Liver (tissue), 9 donors: ENCODE results near the gene KLK15. TPM values are rescaled to one million over a fixed set of nuclear protein-coding genes. Genes with fewer than 3 reads are reported as not detected.

Experiments used
- DNase-seq: peaks from one replicate; pipeline ENCODE4 v3.0.0-alpha.2; 2017; ENCODE audit warnings: low spot score
- H3K27ac ChIP-seq, 2 donors: one replicate each; pipeline ENCODE4 v1.7.0; 2013; ENCODE audit warnings: inconsistent platforms in 2 of 2, low read length in 2 of 2, control low read depth in 1 of 2, low read depth in 1 of 2, mild to moderate bottlenecking in 1 of 2
- H3K27me3 ChIP-seq, 4 donors: one replicate each; pipeline versions ENCODE4 v1.6.1 to v1.7.0; 2013; ENCODE audit warnings: low read length in 3 of 4, inconsistent platforms in 1 of 4, mild to moderate bottlenecking in 1 of 4, moderate library complexity in 1 of 4; ENCODE audit not compliant: control insufficient read depth in 4 of 4, insufficient read depth in 4 of 4
- H3K36me3 ChIP-seq, 4 donors: one replicate each; pipeline versions ENCODE4 v1.6.1 to v1.7.0; 2013; ENCODE audit warnings: low read length in 3 of 4, mild to moderate bottlenecking in 3 of 4, low read depth in 1 of 4, moderate library complexity in 1 of 4; ENCODE audit not compliant: control insufficient read depth in 4 of 4, insufficient read depth in 3 of 4
- H3K4me1 ChIP-seq, 4 donors: one replicate each; pipeline versions ENCODE4 v1.6.1 to v1.7.0; 2013; ENCODE audit warnings: low read length in 3 of 4, mild to moderate bottlenecking in 3 of 4, moderate library complexity in 1 of 4; ENCODE audit not compliant: control insufficient read depth in 4 of 4, insufficient read depth in 4 of 4
- H3K4me3 ChIP-seq, 3 donors: one replicate each; pipeline versions ENCODE4 v1.6.1 to v1.7.0; 2013; ENCODE audit warnings: low read length in 3 of 3, control low read depth in 1 of 3, low read depth in 1 of 3, mild to moderate bottlenecking in 1 of 3
- H3K9ac ChIP-seq, 2 donors: one replicate each; pipeline ENCODE4 v1.7.0; 2013; ENCODE audit warnings: low read length in 2 of 2, mild to moderate bottlenecking in 2 of 2, moderate library complexity in 2 of 2, control low read depth in 1 of 2, low read depth in 1 of 2
- H3K9me3 ChIP-seq, 4 donors: one replicate each; pipeline versions ENCODE4 v1.6.1 to v1.7.0; 2013; ENCODE audit warnings: low read length in 3 of 4; ENCODE audit not compliant: control insufficient read depth in 4 of 4
- EGR1 ChIP-seq, 2 donors: IDR thresholded peaks; 2 replicates each; pipeline ENCODE4 v1.6.1; 2016 to 2018; ENCODE audit warnings: antibody characterized with exemption in 2 of 2, low read depth in 2 of 2
- FOXA1 ChIP-seq: IDR thresholded peaks from 2 replicates; pipeline ENCODE4 v1.6.1; 2016; ENCODE audit warnings: antibody characterized with exemption
- FOXA2 ChIP-seq: IDR thresholded peaks from 2 replicates; pipeline ENCODE4 v1.6.1; 2016; ENCODE audit warnings: antibody characterized with exemption
- GABPA ChIP-seq, 2 donors: IDR thresholded peaks in 1 of 2; conservative IDR thresholded peaks in 1 of 2; 2 replicates each; pipeline ENCODE4 v1.6.1; 2016; ENCODE audit warnings: antibody characterized with exemption in 2 of 2, mild to moderate bottlenecking in 1 of 2, moderate library complexity in 1 of 2
- HNF4A ChIP-seq, 2 donors: conservative IDR thresholded peaks; 2 replicates each; pipeline ENCODE4 v1.6.1; 2016; ENCODE audit warnings: antibody characterized with exemption in 2 of 2, mild to moderate bottlenecking in 2 of 2
- HNF4G ChIP-seq: IDR thresholded peaks from 2 replicates; pipeline ENCODE4 v1.6.1; 2016; ENCODE audit warnings: antibody characterized with exemption
- JUND ChIP-seq, 2 donors: IDR thresholded peaks; 2 replicates each; pipeline ENCODE4 v1.6.1; 2016; ENCODE audit warnings: antibody characterized with exemption in 2 of 2
- NR2F2 ChIP-seq: IDR thresholded peaks from 2 replicates; pipeline ENCODE4 v1.6.1; 2016; ENCODE audit warnings: antibody characterized with exemption
- RAD21 ChIP-seq, 2 donors: IDR thresholded peaks; 2 replicates each; pipeline ENCODE4 v1.6.1; 2016; ENCODE audit warnings: antibody characterized with exemption in 2 of 2, mild to moderate bottlenecking in 2 of 2
- RXRA ChIP-seq, 2 donors: IDR thresholded peaks; 2 replicates each; pipeline ENCODE4 v1.6.1; 2017 to 2018; ENCODE audit warnings: antibody characterized with exemption in 2 of 2, mild to moderate bottlenecking in 1 of 2
- SP1 ChIP-seq: IDR thresholded peaks from 2 replicates; pipeline ENCODE4 v1.6.1; 2018; ENCODE audit warnings: antibody characterized with exemption, mild to moderate bottlenecking
- TAF1 ChIP-seq: conservative IDR thresholded peaks from 2 replicates; pipeline ENCODE4 v1.6.1; 2016; ENCODE audit warnings: antibody characterized with exemption, mild to moderate bottlenecking
- YY1 ChIP-seq: IDR thresholded peaks from 2 replicates; pipeline ENCODE4 v1.6.1; 2016; ENCODE audit warnings: antibody characterized with exemption, mild to moderate bottlenecking
- WGBS: extraction: QIAGEN DNeasy Blood & Tissue Kit; methylation state at CpG from one replicate; pipeline ENCODE4 v1.1.7; 2013; 5-methylcytosine and 5-hydroxymethylcytosine counted together
- polyA plus RNA-seq, 2 donors: library from polyadenylated mRNA; stranded (reverse) in 1 of 2; unstranded in 1 of 2; fragments of 200-250 nt in 1 of 2; fragments of >200 nt in 1 of 2; fragmentation: Nextera tagmentation in 1 of 2; extraction: Ambion mirVana in 1 of 2; gene quantifications; one replicate each; pipeline versions ENCODE4 v1.2.1 to v1.2.3, GENCODE V29; 2013 to 2015
- total RNA-seq, 2 donors: library from RNA; depleted of rRNA; stranded (reverse); fragments of >200 nt; gene quantifications; one replicate each; pipeline ENCODE4 v1.2.3, GENCODE V29; 2014
- TF ChIP-seq, protein P1 (sequence below): IDR thresholded peaks from 2 replicates; pipeline ENCODE4 v1.6.1; 2016; ENCODE audit warnings: antibody characterized with exemption
- TF ChIP-seq, protein P2 (sequence below): IDR thresholded peaks from 2 replicates; pipeline ENCODE4 v1.6.1; 2016; ENCODE audit warnings: antibody characterized with exemption
- TF ChIP-seq, protein P3 (sequence below): IDR thresholded peaks from 2 replicates; pipeline ENCODE4 v1.6.1; 2016; ENCODE audit warnings: antibody characterized with exemption
- TF ChIP-seq, protein P4 (sequence below): fragments of 150-350 bp; IDR thresholded peaks from 2 replicates; pipeline ENCODE4 v1.5.1; 2017; ENCODE audit warnings: improper control_type of control experiment, low read depth, low read length; ENCODE audit not compliant: missing input control
- TF ChIP-seq, protein P5 (sequence below): IDR thresholded peaks from 2 replicates; pipeline ENCODE4 v1.6.1; 2016; ENCODE audit warnings: antibody characterized with exemption, mild to moderate bottlenecking
- donor health status: healthy.
- donor health status: healthy.
- donor health status: healthy.
- donor health status: healthy.
- donor health status: healthy.

Gene KLK15
- total and polyA plus RNA-seq, 4 donors: not detected

DNA sequence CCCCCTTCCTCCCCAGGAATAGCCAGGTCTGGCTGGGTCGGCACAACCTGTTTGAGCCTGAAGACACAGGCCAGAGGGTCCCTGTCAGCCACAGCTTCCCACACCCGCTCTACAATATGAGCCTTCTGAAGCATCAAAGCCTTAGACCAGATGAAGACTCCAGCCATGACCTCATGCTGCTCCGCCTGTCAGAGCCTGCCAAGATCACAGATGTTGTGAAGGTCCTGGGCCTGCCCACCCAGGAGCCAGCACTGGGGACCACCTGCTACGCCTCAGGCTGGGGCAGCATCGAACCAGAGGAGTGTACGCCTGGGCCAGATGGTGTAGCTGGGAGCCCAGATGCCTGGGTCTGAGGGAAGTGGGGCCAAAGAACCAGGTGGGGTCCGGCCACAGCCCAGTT lies 43.1 kb upstream of the KLK15 start:
- H3K9me3 ChIP-seq: no peaks in the 10 kb centered on the region
- no peak overlapping the region for H3K4me3 ChIP-seq
- no peak overlapping the region for H3K9ac ChIP-seq
- H3K27me3 ChIP-seq: peaks cover 0 to 11% (median 3%) of the 10 kb centered on the region in 4 donors
- no peak for DNase-seq
- 74% methylated on average over 7 of the region's 7 CpGs for WGBS
- no peaks in the 10 kb centered on the region for H3K36me3 ChIP-seq
- H3K27ac ChIP-seq: no peak overlapping the region
- no peaks in the 10 kb centered on the region for H3K4me1 ChIP-seq
- no peak for TF ChIP-seq EGR1 (IDR thresholded peaks at IDR 0.05; ENCODE audit: low read depth in 2 of 2)
- TF ChIP-seq NR2F2: no peak
- no peak for TF ChIP-seq JUND (IDR thresholded peaks at IDR 0.05)
- TF ChIP-seq, protein P1, sequence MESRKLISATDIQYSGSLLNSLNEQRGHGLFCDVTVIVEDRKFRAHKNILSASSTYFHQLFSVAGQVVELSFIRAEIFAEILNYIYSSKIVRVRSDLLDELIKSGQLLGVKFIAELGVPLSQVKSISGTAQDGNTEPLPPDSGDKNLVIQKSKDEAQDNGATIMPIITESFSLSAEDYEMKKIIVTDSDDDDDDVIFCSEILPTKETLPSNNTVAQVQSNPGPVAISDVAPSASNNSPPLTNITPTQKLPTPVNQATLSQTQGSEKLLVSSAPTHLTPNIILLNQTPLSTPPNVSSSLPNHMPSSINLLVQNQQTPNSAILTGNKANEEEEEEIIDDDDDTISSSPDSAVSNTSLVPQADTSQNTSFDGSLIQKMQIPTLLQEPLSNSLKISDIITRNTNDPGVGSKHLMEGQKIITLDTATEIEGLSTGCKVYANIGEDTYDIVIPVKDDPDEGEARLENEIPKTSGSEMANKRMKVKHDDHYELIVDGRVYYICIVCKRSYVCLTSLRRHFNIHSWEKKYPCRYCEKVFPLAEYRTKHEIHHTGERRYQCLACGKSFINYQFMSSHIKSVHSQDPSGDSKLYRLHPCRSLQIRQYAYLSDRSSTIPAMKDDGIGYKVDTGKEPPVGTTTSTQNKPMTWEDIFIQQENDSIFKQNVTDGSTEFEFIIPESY: no peak
- TF ChIP-seq FOXA2: no peak
- no peak for TF ChIP-seq YY1
- TF ChIP-seq TAF1: no peak
- TF ChIP-seq RAD21 (IDR thresholded peaks at IDR 0.05): no peak
- TF ChIP-seq, protein P2, sequence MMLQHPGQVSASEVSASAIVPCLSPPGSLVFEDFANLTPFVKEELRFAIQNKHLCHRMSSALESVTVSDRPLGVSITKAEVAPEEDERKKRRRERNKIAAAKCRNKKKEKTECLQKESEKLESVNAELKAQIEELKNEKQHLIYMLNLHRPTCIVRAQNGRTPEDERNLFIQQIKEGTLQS: no peak
- TF ChIP-seq GABPA (IDR thresholded peaks at IDR 0.05 in 1 of 2, conservative IDR thresholded peaks at IDR 0.05 in 1 of 2): no peak
- no peak for TF ChIP-seq RXRA (IDR thresholded peaks at IDR 0.05)
- TF ChIP-seq HNF4A (conservative IDR thresholded peaks at IDR 0.05): no peak
- TF ChIP-seq, protein P3, sequence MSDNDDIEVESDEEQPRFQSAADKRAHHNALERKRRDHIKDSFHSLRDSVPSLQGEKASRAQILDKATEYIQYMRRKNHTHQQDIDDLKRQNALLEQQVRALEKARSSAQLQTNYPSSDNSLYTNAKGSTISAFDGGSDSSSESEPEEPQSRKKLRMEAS: no peak
- no peak for TF ChIP-seq SP1

GRCh38 chr19:50875795-50876422 lies 42.5 kb upstream of the KLK15 start:
- Histone ChIP-seq H3K4me3 (no peak overlapping the region), H3K27ac (no peak overlapping the region), H3K9me3 (no peaks in the 10 kb centered on the region), H3K36me3 (no peaks in the 10 kb centered on the region), H3K4me1 (no peaks in the 10 kb centered on the region), H3K27me3 (peaks cover 0 to 12% (median 4%) of the 10 kb centered on the region in 4 donors), H3K9ac (no peak overlapping the region)
- TF ChIP-seq YY1: no peak
- TF ChIP-seq SP1: no peak
- no peak for TF ChIP-seq RXRA (IDR thresholded peaks at IDR 0.05)
- TF ChIP-seq, protein P1: no peak
- no peak for TF ChIP-seq JUND (IDR thresholded peaks at IDR 0.05)
- TF ChIP-seq TAF1: no peak
- TF ChIP-seq, protein P4, sequence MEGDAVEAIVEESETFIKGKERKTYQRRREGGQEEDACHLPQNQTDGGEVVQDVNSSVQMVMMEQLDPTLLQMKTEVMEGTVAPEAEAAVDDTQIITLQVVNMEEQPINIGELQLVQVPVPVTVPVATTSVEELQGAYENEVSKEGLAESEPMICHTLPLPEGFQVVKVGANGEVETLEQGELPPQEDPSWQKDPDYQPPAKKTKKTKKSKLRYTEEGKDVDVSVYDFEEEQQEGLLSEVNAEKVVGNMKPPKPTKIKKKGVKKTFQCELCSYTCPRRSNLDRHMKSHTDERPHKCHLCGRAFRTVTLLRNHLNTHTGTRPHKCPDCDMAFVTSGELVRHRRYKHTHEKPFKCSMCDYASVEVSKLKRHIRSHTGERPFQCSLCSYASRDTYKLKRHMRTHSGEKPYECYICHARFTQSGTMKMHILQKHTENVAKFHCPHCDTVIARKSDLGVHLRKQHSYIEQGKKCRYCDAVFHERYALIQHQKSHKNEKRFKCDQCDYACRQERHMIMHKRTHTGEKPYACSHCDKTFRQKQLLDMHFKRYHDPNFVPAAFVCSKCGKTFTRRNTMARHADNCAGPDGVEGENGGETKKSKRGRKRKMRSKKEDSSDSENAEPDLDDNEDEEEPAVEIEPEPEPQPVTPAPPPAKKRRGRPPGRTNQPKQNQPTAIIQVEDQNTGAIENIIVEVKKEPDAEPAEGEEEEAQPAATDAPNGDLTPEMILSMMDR: no peak
- TF ChIP-seq, protein P5, sequence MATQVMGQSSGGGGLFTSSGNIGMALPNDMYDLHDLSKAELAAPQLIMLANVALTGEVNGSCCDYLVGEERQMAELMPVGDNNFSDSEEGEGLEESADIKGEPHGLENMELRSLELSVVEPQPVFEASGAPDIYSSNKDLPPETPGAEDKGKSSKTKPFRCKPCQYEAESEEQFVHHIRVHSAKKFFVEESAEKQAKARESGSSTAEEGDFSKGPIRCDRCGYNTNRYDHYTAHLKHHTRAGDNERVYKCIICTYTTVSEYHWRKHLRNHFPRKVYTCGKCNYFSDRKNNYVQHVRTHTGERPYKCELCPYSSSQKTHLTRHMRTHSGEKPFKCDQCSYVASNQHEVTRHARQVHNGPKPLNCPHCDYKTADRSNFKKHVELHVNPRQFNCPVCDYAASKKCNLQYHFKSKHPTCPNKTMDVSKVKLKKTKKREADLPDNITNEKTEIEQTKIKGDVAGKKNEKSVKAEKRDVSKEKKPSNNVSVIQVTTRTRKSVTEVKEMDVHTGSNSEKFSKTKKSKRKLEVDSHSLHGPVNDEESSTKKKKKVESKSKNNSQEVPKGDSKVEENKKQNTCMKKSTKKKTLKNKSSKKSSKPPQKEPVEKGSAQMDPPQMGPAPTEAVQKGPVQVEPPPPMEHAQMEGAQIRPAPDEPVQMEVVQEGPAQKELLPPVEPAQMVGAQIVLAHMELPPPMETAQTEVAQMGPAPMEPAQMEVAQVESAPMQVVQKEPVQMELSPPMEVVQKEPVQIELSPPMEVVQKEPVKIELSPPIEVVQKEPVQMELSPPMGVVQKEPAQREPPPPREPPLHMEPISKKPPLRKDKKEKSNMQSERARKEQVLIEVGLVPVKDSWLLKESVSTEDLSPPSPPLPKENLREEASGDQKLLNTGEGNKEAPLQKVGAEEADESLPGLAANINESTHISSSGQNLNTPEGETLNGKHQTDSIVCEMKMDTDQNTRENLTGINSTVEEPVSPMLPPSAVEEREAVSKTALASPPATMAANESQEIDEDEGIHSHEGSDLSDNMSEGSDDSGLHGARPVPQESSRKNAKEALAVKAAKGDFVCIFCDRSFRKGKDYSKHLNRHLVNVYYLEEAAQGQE: no peak
- no peak for TF ChIP-seq HNF4G
- TF ChIP-seq FOXA2: no peak
- TF ChIP-seq NR2F2: no peak
- TF ChIP-seq HNF4A (conservative IDR thresholded peaks at IDR 0.05): no peak
- TF ChIP-seq EGR1 (IDR thresholded peaks at IDR 0.05; ENCODE audit: low read depth in 2 of 2): no peak
- TF ChIP-seq, protein P3: no peak
- no peak for TF ChIP-seq FOXA1
- TF ChIP-seq RAD21 (IDR thresholded peaks at IDR 0.05): no peak
- TF ChIP-seq, protein P2: no peak
- no peak for TF ChIP-seq GABPA (IDR thresholded peaks at IDR 0.05 in 1 of 2, conservative IDR thresholded peaks at IDR 0.05 in 1 of 2)
- no peak for DNase-seq
- 37% methylated on average over 9 of the region's 9 CpGs for WGBS
